GM18858 (cell line): ENCODE results near the gene IGSF5.
"Not testable (repeated sequence)": the region's sequence is repeated elsewhere in the genome, so short reads cannot be mapped to it uniquely, and the experiment has no call there.

ENCODE experiments used
- ATAC-seq: cut with Tn5 transposase; IDR thresholded peaks from one replicate; pipeline ENCODE4 v1.9.1; 2021; ENCODE audit not compliant: unreplicated experiment

The IGSF5 gene

GRCh38 chr21:39737376-39738000 lies 7.5 kb upstream of the IGSF5 start:
- no peak for ATAC-seq

- ATAC-seq = no peak
Observed at GRCh38 chr21:39738566-39738965, 6.4 kb upstream of the IGSF5 start.

GRCh38 chr21:39739531-39739930 lies 5.5 kb upstream of the IGSF5 start:
- ATAC-seq = not testable (repeated sequence)

- ATAC-seq = not testable (repeated sequence)
Observed at GRCh38 chr21:39742561-39742960, 2.4 kb upstream of the IGSF5 start.

GRCh38 chr21:39745332-39745731 lies 349 bp downstream of the IGSF5 start:
- not testable (repeated sequence) for ATAC-seq

GRCh38 chr21:39750670-39751069 lies 5.7 kb downstream of the IGSF5 start:
- ATAC-seq = no peak

- ATAC-seq = no peak
Observed at GRCh38 chr21:39754811-39755210, 9.8 kb downstream of the IGSF5 start.

GRCh38 chr21:39756285-39756684 lies 11.3 kb downstream of the IGSF5 start:
- ATAC-seq = no peak

- no peak for ATAC-seq
Observed at GRCh38 chr21:39763272-39763970, 18.4 kb downstream of the IGSF5 start.

GRCh38 chr21:39774227-39774626 lies 29.2 kb downstream of the IGSF5 start:
- no peak for ATAC-seq

GRCh38 chr21:39775816-39776215 lies 30.8 kb downstream of the IGSF5 start:
- no peak for ATAC-seq

- ATAC-seq = no peak
Observed at GRCh38 chr21:39776589-39776988, 31.6 kb downstream of the IGSF5 start.

- ATAC-seq = no peak
Observed at GRCh38 chr21:39781331-39781730, 36.3 kb downstream of the IGSF5 start.

GRCh38 chr21:39788383-39788782 lies 43.4 kb downstream of the IGSF5 start:
- no peak for ATAC-seq

- ATAC-seq = no peak
Observed at GRCh38 chr21:39796466-39796865, 51.5 kb downstream of the IGSF5 start.

- ATAC-seq = no peak
Observed at GRCh38 chr21:39799178-39799577, 54.2 kb downstream of the IGSF5 start.

GRCh38 chr21:39800311-39800710 lies 55.3 kb downstream of the IGSF5 start:
- ATAC-seq = no peak

- no peak for ATAC-seq
Observed at GRCh38 chr21:39802217-39802616, 57.2 kb downstream of the IGSF5 start.

- no peak for ATAC-seq
Observed at GRCh38 chr21:39803393-39803792, 58.4 kb downstream of the IGSF5 start.

GRCh38 chr21:39804240-39804639 lies 59.3 kb downstream of the IGSF5 start:
- no peak for ATAC-seq

- ATAC-seq = no peak
Observed at GRCh38 chr21:39805983-39806382, 61.0 kb downstream of the IGSF5 start.

GRCh38 chr21:39807738-39808137 lies 62.8 kb downstream of the IGSF5 start:
- ATAC-seq = no peak

GRCh38 chr21:39809936-39810335 lies 65.0 kb downstream of the IGSF5 start:
- ATAC-seq = no peak
